CD14-positive monocyte (primary cell): ENCODE data around the gene TRAPPC14. TPM values are rescaled to one million over a fixed set of nuclear protein-coding genes. Genes with fewer than 3 reads are reported as not detected.
A peak's percentile ranks its signal among the peaks of the same experiment; 100 is the strongest.
"Not testable (repeated sequence)": the region's sequence is repeated elsewhere in the genome, so short reads cannot be mapped to it uniquely, and the experiment has no call there.

ENCODE experiments used
- DNase-seq, 3 donors: peaks; one replicate each; pipeline ENCODE4 v3.0.0-alpha.2; 2011 to 2022
- H2AFZ ChIP-seq: 2 replicates; pipeline ENCODE4 v1.6.0; 2012; ENCODE audit warnings: mild to moderate bottlenecking, low read depth, low read length, inconsistent platforms; ENCODE audit not compliant: insufficient read depth, poor library complexity, severe bottlenecking
- H3K27ac ChIP-seq, 2 donors: 1 replicate in 1 of 2; 2 replicates in 1 of 2; pipeline ENCODE4 v1.5.1; 2012 to 2013; ENCODE audit warnings: low read length in 2 of 2, control low read depth in 1 of 2, inconsistent platforms in 1 of 2, low read depth in 1 of 2, mild to moderate bottlenecking in 1 of 2
- H3K27me3 ChIP-seq, 2 donors: one replicate each; pipeline versions ENCODE4 v1.6.0 to v1.6.1; 2011 to 2013; ENCODE audit warnings: low read length in 2 of 2; ENCODE audit not compliant: control insufficient read depth in 2 of 2, insufficient read depth in 2 of 2
- H3K36me3 ChIP-seq, 2 donors: replicated peaks in 1 of 2; 1 replicate in 1 of 2; 2 replicates in 1 of 2; pipeline versions ENCODE4 v1.5.1 to v1.6.1; 2012 to 2013; ENCODE audit warnings: low read length in 2 of 2, control low read depth in 1 of 2, inconsistent platforms in 1 of 2, mild to moderate bottlenecking in 1 of 2; ENCODE audit not compliant: insufficient read depth in 2 of 2, control insufficient read depth in 1 of 2
- H3K4me1 ChIP-seq, 2 donors: 1 replicate in 1 of 2; 2 replicates in 1 of 2; pipeline versions ENCODE4 v1.5.1 to v1.6.1; 2012 to 2013; ENCODE audit warnings: low read length in 2 of 2, control low read depth in 1 of 2, inconsistent platforms in 1 of 2, mild to moderate bottlenecking in 1 of 2, moderate library complexity in 1 of 2; ENCODE audit not compliant: insufficient read depth in 2 of 2, control insufficient read depth in 1 of 2
- H3K4me2 ChIP-seq: replicated peaks from 2 replicates; pipeline ENCODE3; 2012; ENCODE audit warnings: low read length, moderate library complexity, mild to moderate bottlenecking; ENCODE audit not compliant: poor library complexity, severe bottlenecking; ENCODE audit errors: extremely low read depth
- H3K4me3 ChIP-seq, 3 experiments: fragments of 200-600 bp in 1 of 3; sonication (generic) in 1 of 3; replicated peaks in 1 of 3; 1 replicate in 2 of 3; 2 replicates in 1 of 3; pipeline ENCODE4 v1.5.1; 2011 to 2013; ENCODE audit warnings: low read length in 3 of 3, mild to moderate bottlenecking in 3 of 3, control low read depth in 2 of 3, low read depth in 2 of 3, inconsistent platforms in 1 of 3, moderate library complexity in 1 of 3
- H3K79me2 ChIP-seq: 2 replicates; pipeline ENCODE4 v1.6.0; 2012; ENCODE audit warnings: mild to moderate bottlenecking, control low read depth, inconsistent platforms, low read length, moderate library complexity; ENCODE audit not compliant: insufficient read depth
- H3K9ac ChIP-seq: 2 replicates; pipeline ENCODE4 v1.6.0; 2017; ENCODE audit warnings: low read length, mild to moderate bottlenecking; ENCODE audit not compliant: insufficient read depth, poor library complexity, severe bottlenecking
- H3K9me3 ChIP-seq, 2 donors: replicated peaks in 1 of 2; 1 replicate in 1 of 2; 2 replicates in 1 of 2; pipeline versions ENCODE4 v1.5.1 to v1.6.1; 2012 to 2013; ENCODE audit warnings: low read length in 2 of 2, control low read depth in 1 of 2; ENCODE audit not compliant: control insufficient read depth in 1 of 2, insufficient read depth in 1 of 2
- H4K20me1 ChIP-seq: 2 replicates; pipeline ENCODE4 v1.6.0; 2012; ENCODE audit warnings: mild to moderate bottlenecking, low read length, control low read depth, moderate library complexity; ENCODE audit not compliant: insufficient read depth
- H3K27ac Mint-ChIP-seq, 7 donors: one replicate each; pipeline ENCODE4 v1.8.0; 2020; ENCODE audit warnings: mild to moderate bottlenecking in 7 of 7, mixed read lengths in 7 of 7, moderate library complexity in 6 of 7, inconsistent platforms in 2 of 7
- H3K27me3 Mint-ChIP-seq, 3 donors: one replicate each; pipeline ENCODE4 v1.8.0; 2021 to 2022; ENCODE audit warnings: low read depth in 3 of 3, mild to moderate bottlenecking in 3 of 3, mixed read lengths in 3 of 3, moderate library complexity in 3 of 3, inconsistent platforms in 1 of 3
- H3K36me3 Mint-ChIP-seq, 2 donors: one replicate each; pipeline ENCODE4 v1.8.0; 2020; ENCODE audit warnings: mixed read lengths in 2 of 2, inconsistent platforms in 1 of 2, mild to moderate bottlenecking in 1 of 2
- H3K4me1 Mint-ChIP-seq: one replicate; pipeline ENCODE4 v1.8.0; 2020; ENCODE audit warnings: mild to moderate bottlenecking, mixed read lengths
- H3K4me3 Mint-ChIP-seq, 2 donors: one replicate each; pipeline ENCODE4 v1.8.0; 2020; ENCODE audit warnings: mild to moderate bottlenecking in 2 of 2, mixed read lengths in 2 of 2, moderate library complexity in 1 of 2
- H3K9me3 Mint-ChIP-seq, 7 donors: one replicate each; pipeline ENCODE4 v1.8.0; 2020 to 2022; ENCODE audit warnings: mixed read lengths in 7 of 7, mild to moderate bottlenecking in 6 of 7, moderate library complexity in 6 of 7, inconsistent platforms in 2 of 7
- WGBS: methylation state at CpG from one replicate; pipeline ENCODE4 v1.1.5; 2013; ENCODE audit warnings: missing lambda C conversion rate; ENCODE audit not compliant: insufficient coverage; 5-methylcytosine and 5-hydroxymethylcytosine counted together
- intact Hi-C, 2 donors: fragments of 100-400 bp; cut with micrococcal nuclease; formaldehyde crosslinking; loops; one replicate each; pipeline versions ENCODE4 v1.15.0 to v1.15.1; 2023
- polyA plus RNA-seq, 3 donors: library from polyadenylated mRNA; depleted of rRNA in 1 of 3; unstranded in 2 of 3; stranded (reverse) in 1 of 3; fragments of 300-500 nt in 2 of 3; fragments of >200 nt in 1 of 3; fragmentation: Illumina TruSeq in 2 of 3; gene quantifications; 1 replicate in 2 of 3; 2 replicates in 1 of 3; pipeline ENCODE4 v1.2.3, GENCODE V29; 2012 to 2021
- TF ChIP-seq, protein P1 (sequence below): fragments of 200-600 bp; IDR thresholded peaks from one replicate; pipeline ENCODE4 v1.8.0; 2022; ENCODE audit warnings: antibody characterized with exemption, mild to moderate bottlenecking

TRAPPC14 gene
- polyA plus RNA-seq, 3 donors: 1.0 to 38.4 (median 1.6) TPM

DNA sequence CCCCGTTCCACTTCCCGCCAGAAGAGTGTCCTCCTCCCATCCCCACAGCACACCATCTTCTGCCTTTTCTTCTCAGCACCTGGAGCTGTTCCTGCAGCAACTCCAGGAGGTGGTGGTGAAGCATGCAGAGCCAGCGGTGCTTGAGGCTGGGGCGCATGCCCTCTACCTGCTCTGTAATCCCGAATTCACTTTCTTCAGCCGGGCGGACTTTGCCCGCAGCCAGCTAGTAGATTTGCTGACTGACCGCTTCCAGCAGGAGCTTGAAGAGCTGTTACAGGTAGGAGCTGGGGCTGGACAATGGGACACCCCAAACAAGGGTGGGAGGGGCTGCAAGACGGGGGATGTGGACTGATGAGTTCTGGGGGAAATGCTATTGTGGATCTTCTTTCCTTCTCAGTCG lies 42.2 kb upstream of the TRAPPC14 start:
- Histone ChIP-seq H3K36me3 (no peaks in the 10 kb centered on the region), H3K27ac (no peak overlapping the region), H3K4me1 (peaks cover 9 to 11% of the 10 kb centered on the region in 2 donors), H3K9me3 (no peaks in the 10 kb centered on the region), H3K4me2 (no peak overlapping the region), H3K27me3 (no peaks in the 10 kb centered on the region), H2AFZ (no peak overlapping the region), H3K79me2 (no peaks in the 10 kb centered on the region), H4K20me1 (no peaks in the 10 kb centered on the region), H3K4me3 (no peak overlapping the region), H3K9ac (no peak overlapping the region)
- intact Hi-C loops: no loop called here
- TF ChIP-seq, protein P1, sequence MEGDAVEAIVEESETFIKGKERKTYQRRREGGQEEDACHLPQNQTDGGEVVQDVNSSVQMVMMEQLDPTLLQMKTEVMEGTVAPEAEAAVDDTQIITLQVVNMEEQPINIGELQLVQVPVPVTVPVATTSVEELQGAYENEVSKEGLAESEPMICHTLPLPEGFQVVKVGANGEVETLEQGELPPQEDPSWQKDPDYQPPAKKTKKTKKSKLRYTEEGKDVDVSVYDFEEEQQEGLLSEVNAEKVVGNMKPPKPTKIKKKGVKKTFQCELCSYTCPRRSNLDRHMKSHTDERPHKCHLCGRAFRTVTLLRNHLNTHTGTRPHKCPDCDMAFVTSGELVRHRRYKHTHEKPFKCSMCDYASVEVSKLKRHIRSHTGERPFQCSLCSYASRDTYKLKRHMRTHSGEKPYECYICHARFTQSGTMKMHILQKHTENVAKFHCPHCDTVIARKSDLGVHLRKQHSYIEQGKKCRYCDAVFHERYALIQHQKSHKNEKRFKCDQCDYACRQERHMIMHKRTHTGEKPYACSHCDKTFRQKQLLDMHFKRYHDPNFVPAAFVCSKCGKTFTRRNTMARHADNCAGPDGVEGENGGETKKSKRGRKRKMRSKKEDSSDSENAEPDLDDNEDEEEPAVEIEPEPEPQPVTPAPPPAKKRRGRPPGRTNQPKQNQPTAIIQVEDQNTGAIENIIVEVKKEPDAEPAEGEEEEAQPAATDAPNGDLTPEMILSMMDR: no peak
- H3K27ac Mint-ChIP-seq: peak overlapping the region in 1 of 7 donors; percentile 49
- H3K36me3 Mint-ChIP-seq: no peaks in the 10 kb centered on the region
- peaks cover 0 to 2% (median 0%) of the 10 kb centered on the region in 7 donors for H3K9me3 Mint-ChIP-seq
- no peak for DNase-seq
- no peak overlapping the region for H3K4me3 Mint-ChIP-seq
- 100% methylated on average over 4 of the region's 11 CpGs for WGBS
- peaks cover 8% of the 10 kb centered on the region for H3K4me1 Mint-ChIP-seq
- peaks cover 3 to 9% (median 7%) of the 10 kb centered on the region in 3 donors for H3K27me3 Mint-ChIP-seq

DNA sequence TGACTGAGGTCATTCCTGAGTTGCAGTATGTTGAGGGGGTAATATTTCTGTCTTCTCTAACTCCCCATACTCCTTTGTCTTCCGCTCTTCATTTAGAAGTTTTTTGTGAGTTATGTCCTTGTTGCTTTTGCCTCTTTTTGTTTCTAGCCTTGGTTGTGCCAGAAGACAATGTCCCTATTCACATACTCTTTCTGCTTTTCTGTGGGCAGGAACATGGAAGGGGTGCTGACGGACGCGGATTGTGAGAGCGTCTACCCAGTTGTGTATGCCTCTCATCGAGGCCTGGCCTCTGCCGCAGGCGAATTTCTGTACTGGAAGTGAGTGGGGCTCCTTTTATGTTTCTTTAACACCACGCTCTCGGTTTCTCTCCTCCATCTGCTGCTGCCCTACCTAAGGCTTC lies 39.7 kb upstream of the TRAPPC14 start:
- Mint-ChIP-seq H3K4me3 (no peak overlapping the region), H3K4me1 (peaks cover 8% of the 10 kb centered on the region)
- peaks cover 9 to 11% of the 10 kb centered on the region in 2 donors for H3K4me1 ChIP-seq

DNA sequence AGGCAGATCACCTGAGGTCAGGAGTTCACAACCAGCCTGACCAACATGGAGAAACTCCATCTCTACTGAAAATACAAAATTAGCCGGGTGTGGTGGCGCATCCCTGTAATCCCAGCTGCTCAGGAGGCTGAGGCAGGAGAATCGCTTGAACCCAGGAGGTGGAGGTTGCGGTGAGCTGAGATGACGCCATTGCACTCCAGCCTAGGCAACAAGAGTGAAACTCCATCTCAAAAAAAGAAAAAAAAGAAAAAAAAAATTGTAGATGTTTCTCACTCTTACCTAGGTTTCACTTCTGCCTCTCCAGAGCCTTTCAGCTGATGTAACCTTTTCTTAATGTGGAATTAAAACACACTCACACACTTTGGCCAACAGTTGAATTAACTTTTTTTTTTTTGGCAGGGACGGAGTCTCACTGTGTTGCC lies 37.4 kb upstream of the TRAPPC14 start:
- H3K4me3 Mint-ChIP-seq, H3K9ac ChIP-seq, H3K27ac ChIP-seq, H3K79me2 ChIP-seq, H2AFZ ChIP-seq, H3K36me3 Mint-ChIP-seq, intact Hi-C loops, H3K4me3 ChIP-seq, H3K36me3 ChIP-seq, H3K27me3 ChIP-seq, H3K9me3 ChIP-seq, H3K4me2 ChIP-seq, H3K9me3 Mint-ChIP-seq, H3K27me3 Mint-ChIP-seq, DNase-seq, H4K20me1 ChIP-seq: not testable (repeated sequence)
- peaks cover 24% of the 10 kb centered on the region in 2 donors for H3K4me1 ChIP-seq
- Mint-ChIP-seq H3K4me1 (peaks cover 24% of the 10 kb centered on the region), H3K27ac (peak overlapping the region in 1 of 7 donors; percentile 57)
- no CpG with 5 or more reads among the region's 6 CpGs for WGBS

More for the DNA sequence above, 39.7 kb upstream of the TRAPPC14 start:
- Histone ChIP-seq H3K27ac (no peak overlapping the region), H3K4me2 (no peak overlapping the region), H4K20me1 (no peaks in the 10 kb centered on the region), H3K9ac (no peak overlapping the region), H3K4me3 (no peak overlapping the region), H3K36me3 (no peaks in the 10 kb centered on the region), H2AFZ (no peak overlapping the region), H3K79me2 (no peaks in the 10 kb centered on the region), H3K9me3 (no peaks in the 10 kb centered on the region), H3K27me3 (no peaks in the 10 kb centered on the region)
- no peaks in the 10 kb centered on the region for H3K9me3 Mint-ChIP-seq
- no peak overlapping the region for H3K27ac Mint-ChIP-seq
- no peak for DNase-seq
- H3K27me3 Mint-ChIP-seq: peaks cover 1 to 7% (median 7%) of the 10 kb centered on the region in 3 donors
- intact Hi-C loops: no loop called here
- TF ChIP-seq, protein P1: no peak
- no peaks in the 10 kb centered on the region for H3K36me3 Mint-ChIP-seq
- 100% methylated on average over 1 of the region's 10 CpGs for WGBS
